RWPE2 (cell line): ENCODE results near the gene EWSR1.

Experiments used
- ATAC-seq: fragments of 200-7000 bp; cut with Tn5 transposase; 3 replicates; pipeline ENCODE4 v1.9.1; 2021; ENCODE audit warnings: low read depth
- DNase-seq: peaks from one replicate; pipeline ENCODE4 v3.0.0-alpha.2; 2020; ENCODE audit warnings: low spot score
- H3K27ac ChIP-seq: fragments of 450-650 bp; 2 replicates; pipeline ENCODE4 v1.5.1; 2017; ENCODE audit warnings: mild to moderate bottlenecking; ENCODE audit not compliant: poor library complexity, severe bottlenecking
- H3K27me3 ChIP-seq: fragments of 250-450 bp; sonication (Bioruptor Pico); 2 replicates; pipeline ENCODE4 v1.5.1; 2021; ENCODE audit warnings: mild to moderate bottlenecking, moderate library complexity; ENCODE audit not compliant: insufficient read depth, poor library complexity, severe bottlenecking
- H3K36me3 ChIP-seq: fragments of 250-450 bp; sonication (Bioruptor Pico); 2 replicates; pipeline ENCODE4 v1.5.1; 2020; ENCODE audit warnings: low read depth, mild to moderate bottlenecking, moderate library complexity
- H3K4me1 ChIP-seq: fragments of 250-450 bp; sonication (Bioruptor Pico); 2 replicates; pipeline ENCODE4 v1.5.1; 2021; ENCODE audit warnings: mild to moderate bottlenecking, moderate library complexity; ENCODE audit not compliant: insufficient read depth, poor library complexity, severe bottlenecking
- H3K4me3 ChIP-seq: fragments of 250-450 bp; sonication (Bioruptor Pico); 2 replicates; pipeline ENCODE4 v1.5.1; 2021; ENCODE audit warnings: mild to moderate bottlenecking, moderate library complexity; ENCODE audit not compliant: severe bottlenecking
- H3K9me3 ChIP-seq: fragments of 250-450 bp; sonication (Bioruptor Pico); 2 replicates; pipeline ENCODE4 v1.5.1; 2021; ENCODE audit warnings: mild to moderate bottlenecking, moderate library complexity; ENCODE audit not compliant: severe bottlenecking
- TF ChIP-seq, protein P1 (sequence below): fragments of 450-650 bp; IDR thresholded peaks from one replicate; pipeline ENCODE4 v1.5.1; 2017; ENCODE audit warnings: mild to moderate bottlenecking, moderate library complexity; ENCODE audit not compliant: poor library complexity, severe bottlenecking

EWSR1 gene

DNA sequence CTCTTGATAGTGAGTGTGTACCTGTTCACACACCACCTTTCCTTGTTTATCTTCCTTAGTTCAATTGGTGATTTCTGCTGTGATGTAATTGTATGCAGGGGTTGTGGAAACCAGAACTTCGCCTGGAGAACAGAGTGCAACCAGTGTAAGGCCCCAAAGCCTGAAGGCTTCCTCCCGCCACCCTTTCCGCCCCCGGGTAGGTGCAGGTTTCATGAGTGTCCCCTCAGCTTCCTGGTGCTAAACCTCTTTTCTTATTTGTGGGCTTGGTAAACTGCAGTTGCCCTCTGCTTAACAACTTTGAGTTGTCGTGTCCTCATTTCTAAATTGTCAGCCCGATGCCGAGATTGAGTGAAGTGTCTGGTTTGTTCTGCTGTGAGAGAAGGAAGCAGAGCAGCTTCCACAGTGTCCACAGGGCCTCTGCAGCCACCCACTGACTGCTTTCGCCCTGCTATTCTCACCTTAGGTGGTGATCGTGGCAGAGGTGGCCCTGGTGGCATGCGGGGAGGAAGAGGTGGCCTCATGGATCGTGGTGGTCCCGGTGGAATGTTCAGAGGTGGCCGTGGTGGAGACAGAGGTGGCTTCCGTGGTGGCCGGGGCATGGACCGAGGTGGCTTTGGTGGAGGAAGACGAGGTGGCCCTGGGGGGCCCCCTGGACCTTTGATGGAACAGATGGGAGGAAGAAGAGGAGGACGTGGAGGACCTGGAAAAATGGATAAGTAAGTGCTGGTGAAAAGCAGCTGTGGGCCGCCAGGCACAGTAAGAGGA lies 31.2 kb downstream of the EWSR1 start:
- no peak overlapping the region for H3K27ac ChIP-seq
- TF ChIP-seq, protein P1, sequence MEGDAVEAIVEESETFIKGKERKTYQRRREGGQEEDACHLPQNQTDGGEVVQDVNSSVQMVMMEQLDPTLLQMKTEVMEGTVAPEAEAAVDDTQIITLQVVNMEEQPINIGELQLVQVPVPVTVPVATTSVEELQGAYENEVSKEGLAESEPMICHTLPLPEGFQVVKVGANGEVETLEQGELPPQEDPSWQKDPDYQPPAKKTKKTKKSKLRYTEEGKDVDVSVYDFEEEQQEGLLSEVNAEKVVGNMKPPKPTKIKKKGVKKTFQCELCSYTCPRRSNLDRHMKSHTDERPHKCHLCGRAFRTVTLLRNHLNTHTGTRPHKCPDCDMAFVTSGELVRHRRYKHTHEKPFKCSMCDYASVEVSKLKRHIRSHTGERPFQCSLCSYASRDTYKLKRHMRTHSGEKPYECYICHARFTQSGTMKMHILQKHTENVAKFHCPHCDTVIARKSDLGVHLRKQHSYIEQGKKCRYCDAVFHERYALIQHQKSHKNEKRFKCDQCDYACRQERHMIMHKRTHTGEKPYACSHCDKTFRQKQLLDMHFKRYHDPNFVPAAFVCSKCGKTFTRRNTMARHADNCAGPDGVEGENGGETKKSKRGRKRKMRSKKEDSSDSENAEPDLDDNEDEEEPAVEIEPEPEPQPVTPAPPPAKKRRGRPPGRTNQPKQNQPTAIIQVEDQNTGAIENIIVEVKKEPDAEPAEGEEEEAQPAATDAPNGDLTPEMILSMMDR: no peak
- peaks cover 62% of the 10 kb centered on the region for H3K36me3 ChIP-seq
- no peak overlapping the region for H3K4me3 ChIP-seq
- no peaks in the 10 kb centered on the region for H3K9me3 ChIP-seq
- H3K4me1 ChIP-seq: no peaks in the 10 kb centered on the region
- DNase-seq (no peak), ATAC-seq (no peak)
- no peaks in the 10 kb centered on the region for H3K27me3 ChIP-seq

DNA sequence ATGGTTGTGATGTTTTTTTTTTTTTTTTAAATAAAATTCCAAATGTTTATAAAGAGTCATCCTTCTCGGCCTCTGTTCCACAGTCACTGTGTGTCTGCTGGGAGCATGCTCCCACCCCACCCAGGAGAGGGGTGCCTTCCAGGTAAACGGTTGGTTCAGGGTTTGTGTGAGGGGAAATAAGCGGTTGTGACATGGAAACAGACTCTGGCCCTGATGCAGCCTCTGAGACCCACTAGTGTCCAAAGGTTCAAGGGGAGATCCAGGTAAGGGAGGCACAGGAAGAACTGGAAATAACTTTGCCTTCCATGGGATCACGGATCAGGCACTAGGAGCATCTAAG lies 32.4 kb downstream of the EWSR1 start:
- no peak for ATAC-seq
- Histone ChIP-seq H3K4me3 (no peak overlapping the region), H3K9me3 (no peaks in the 10 kb centered on the region), H3K27me3 (no peaks in the 10 kb centered on the region), H3K27ac (no peak overlapping the region), H3K36me3 (peaks cover 51% of the 10 kb centered on the region), H3K4me1 (no peaks in the 10 kb centered on the region)
- DNase-seq: no peak
- TF ChIP-seq, protein P1: no peak

DNA sequence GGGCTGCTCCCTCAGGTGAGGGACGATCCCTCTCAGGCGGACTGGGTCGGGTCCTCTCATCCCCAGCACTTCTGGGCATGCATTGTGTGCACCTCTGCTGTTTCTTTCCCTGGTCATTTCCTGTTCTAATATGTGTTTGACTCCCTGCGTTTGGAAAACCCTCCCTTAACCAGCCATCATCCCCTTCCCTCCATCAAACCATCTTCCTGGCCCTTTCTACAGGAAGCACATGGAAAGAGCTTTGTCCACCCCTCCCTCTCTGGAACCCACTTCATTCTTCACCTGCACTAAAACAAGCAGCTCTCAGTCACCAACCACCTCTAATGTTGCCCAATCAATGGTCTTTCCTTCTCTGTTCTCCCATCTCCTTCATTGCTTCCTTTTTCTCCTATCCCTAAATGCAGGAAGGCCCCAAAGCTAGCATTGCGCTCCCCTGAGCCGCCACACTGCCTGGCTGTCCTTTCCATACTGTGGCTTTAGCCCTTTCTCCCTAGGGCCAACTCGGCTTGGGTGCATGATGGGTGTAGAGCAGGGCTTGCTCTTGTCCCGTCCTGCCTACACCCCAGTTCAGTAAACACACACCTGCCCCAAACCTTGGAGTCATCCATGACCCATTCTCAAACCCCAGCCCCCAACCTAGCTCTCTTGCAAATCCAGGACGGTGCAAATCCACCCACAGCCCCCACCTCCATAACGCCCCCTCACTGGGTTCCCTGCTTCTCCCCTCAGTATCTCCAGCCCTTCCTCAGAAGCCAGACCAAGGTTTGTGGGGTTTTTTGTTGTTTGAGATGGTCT lies 32.9 kb downstream of the EWSR1 start:
- TF ChIP-seq, protein P1: no peak
- Histone ChIP-seq H3K27me3 (no peaks in the 10 kb centered on the region), H3K9me3 (no peaks in the 10 kb centered on the region), H3K4me1 (no peaks in the 10 kb centered on the region), H3K4me3 (no peak overlapping the region), H3K27ac (no peak overlapping the region), H3K36me3 (peaks cover 45% of the 10 kb centered on the region)
- peak; percentile 15; the same call in 2 of the 3 replicates for ATAC-seq
- no peak for DNase-seq

DNA sequence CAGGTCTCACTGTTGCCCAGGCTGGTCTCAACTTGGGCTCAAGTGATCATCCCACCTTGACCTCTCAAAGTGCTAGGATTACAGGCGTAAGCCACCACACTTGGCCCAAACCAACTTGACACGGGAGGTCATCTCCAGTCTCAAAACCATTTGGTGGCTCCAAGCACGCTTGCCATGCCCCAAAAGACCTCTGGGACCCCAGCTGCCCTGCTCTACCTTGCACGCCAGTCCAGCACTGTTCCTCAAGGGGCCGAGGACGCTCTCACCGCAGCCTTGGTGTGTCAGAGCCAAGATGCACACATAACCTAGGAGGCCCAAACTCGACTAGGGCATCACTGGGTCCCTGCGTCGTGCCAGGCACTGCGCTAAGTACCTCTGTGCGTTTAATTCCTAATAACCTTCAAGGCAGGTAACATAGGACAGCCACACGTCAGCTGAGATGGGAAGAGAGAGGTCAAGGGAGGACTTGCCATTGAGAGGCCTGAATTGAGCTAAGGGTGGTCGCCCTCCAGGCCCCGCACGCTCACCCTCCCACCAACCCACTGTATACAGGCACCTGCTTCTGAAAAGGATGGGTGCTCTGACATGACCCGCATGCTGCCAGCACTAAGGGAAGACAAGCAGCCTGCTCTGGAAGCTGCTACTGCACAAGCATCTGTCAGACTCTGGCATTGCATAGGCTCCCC lies 33.8 kb downstream of the EWSR1 start:
- no peak overlapping the region for H3K4me3 ChIP-seq
- H3K27ac ChIP-seq: no peak overlapping the region
- no peak for DNase-seq
- TF ChIP-seq, protein P1: no peak
- ATAC-seq: no peak
- H3K36me3 ChIP-seq: peaks cover 36% of the 10 kb centered on the region
- H3K27me3 ChIP-seq: no peaks in the 10 kb centered on the region
- no peaks in the 10 kb centered on the region for H3K9me3 ChIP-seq
- H3K4me1 ChIP-seq: no peaks in the 10 kb centered on the region
